HG03064 (cell line): ENCODE measurements around the gene MYCBPAP.

Source experiments
- ATAC-seq: cut with Tn5 transposase; IDR thresholded peaks from one replicate; pipeline ENCODE4 v1.9.1; 2021; ENCODE audit warnings: low read depth; ENCODE audit not compliant: unreplicated experiment

The MYCBPAP gene

GRCh38 chr17:50549969-50550368 is 41.7 kb downstream of the MYCBPAP start:
- ATAC-seq = no peak

DNA sequence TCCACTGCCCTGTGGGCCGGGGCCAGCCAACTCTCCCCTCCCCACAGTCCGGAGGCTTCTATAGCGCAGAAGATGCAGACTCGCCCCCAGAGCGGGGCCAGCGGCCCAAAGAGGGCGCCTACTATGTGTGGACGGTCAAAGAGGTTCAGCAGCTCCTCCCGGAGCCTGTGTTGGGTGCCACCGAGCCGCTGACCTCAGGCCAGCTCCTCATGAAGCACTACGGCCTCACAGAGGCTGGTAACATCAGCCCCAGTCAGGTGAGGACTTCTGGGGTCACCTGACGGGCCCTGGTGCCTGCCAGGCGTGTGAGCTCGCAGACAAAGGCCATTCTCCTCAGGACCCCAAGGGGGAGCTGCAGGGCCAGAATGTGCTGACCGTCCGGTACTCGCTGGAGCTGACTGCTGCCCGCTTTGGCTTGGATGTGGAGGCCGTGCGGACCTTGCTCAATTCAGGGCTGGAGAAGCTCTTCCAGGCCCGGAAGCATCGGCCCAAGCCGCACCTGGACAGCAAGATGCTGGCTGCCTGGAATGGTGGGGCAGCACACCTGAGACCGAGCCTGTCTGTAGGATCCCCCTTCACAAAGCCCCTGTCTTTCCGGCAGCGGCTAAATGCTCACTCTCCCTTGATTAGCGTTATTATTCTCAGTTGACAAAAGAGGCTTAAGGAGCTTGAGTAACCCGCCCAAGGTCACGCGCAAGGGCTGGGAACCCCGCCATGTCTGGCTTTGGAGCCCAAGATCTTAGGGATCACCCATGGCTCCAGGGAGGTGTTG is 42.6 kb downstream of the MYCBPAP start:
- no peak for ATAC-seq

DNA sequence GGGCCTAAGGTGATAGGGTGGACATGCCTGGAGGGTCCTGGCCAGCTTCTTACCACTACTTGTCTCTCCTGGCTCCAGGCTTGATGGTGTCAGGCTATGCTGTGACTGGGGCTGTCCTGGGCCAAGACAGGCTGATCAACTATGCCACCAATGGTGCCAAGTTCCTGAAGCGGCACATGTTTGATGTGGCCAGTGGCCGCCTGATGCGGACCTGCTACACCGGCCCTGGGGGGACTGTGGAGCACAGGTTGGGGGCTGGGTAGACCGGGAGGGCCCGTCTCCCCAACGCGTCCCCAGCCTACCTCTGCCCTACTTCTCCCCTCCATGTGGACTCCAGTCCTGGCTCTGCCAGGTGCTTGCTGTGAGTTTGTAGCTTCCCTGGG is 43.2 kb downstream of the MYCBPAP start:
- no peak for ATAC-seq

DNA sequence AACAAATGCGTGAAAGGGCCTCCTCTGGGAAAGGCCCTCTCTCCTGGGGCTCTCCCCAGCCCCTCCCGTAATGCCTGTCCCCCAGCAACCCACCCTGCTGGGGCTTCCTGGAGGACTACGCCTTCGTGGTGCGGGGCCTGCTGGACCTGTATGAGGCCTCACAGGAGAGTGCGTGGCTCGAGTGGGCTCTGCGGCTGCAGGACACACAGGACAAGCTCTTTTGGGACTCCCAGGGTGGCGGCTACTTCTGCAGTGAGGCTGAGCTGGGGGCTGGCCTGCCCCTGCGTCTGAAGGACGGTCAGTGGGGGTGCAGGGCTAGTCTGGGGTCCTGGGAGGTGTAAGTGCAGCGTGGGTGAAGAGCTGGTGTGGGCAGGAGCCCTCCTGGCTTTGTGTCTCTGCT is 43.6 kb downstream of the MYCBPAP start:
- ATAC-seq = no peak

- ATAC-seq = no peak
Observed at GRCh38 chr17:50554201-50554600, 46.0 kb downstream of the MYCBPAP start.

DNA sequence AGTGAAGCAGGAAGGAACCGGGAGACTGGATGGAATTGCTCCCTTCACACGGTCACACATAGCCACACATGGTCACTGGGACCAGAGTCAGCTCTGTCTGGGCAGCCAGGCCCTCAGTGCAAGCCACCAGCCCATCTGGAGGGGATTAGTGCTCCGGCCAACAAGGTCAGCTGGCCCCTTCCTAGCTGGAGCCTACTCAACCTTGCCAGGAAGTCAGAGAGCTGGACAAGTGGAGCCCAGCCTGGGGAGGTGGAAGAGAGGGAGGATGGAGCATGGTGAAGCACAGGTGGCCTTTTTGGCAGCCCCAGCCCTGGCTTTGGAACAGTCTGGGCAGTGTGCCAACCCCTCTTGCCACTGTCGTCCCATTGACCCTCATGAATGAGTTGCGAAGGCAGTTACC is 48.6 kb downstream of the MYCBPAP start:
- no peak for ATAC-seq

GRCh38 chr17:50557630-50558029 is 49.4 kb downstream of the MYCBPAP start:
- no peak for ATAC-seq

GRCh38 chr17:50558091-50558490 is 49.9 kb downstream of the MYCBPAP start:
- ATAC-seq = no peak

GRCh38 chr17:50558581-50558940 is 50.3 kb downstream of the MYCBPAP start:
- ATAC-seq = no peak

DNA sequence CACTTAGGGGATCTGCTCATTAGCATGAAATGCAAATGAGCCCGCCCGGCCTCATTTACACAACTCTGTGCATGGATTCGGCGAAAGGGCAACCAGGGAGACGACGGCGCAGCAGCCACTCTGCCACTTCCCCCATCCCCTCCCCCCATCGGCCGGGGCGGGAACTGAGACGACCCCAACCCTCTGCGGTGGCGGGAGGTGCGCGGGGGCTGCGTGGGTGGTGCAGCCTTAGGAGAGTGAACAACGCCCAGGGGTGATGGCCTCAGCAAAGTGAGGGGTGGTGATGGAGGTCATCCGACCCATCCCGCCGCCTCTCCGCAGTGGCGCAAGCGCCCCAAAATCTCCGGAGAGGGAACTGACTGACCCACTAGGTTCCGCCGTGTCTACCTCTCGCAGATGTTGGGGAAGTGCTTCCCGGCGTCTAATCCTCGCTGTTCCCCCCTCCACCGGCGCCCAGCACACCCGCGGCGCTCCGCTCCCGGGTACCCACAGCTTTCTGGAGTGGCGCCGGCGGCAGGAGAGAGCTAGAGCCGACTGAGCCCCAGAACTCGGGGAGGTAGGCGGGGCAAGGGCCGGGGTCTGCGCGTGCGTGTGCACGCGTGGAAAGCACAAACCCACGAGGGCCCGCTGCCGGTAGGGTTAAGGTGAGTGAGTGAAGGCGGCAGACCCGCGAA is 50.8 kb downstream of the MYCBPAP start:
- ATAC-seq = no peak

DNA sequence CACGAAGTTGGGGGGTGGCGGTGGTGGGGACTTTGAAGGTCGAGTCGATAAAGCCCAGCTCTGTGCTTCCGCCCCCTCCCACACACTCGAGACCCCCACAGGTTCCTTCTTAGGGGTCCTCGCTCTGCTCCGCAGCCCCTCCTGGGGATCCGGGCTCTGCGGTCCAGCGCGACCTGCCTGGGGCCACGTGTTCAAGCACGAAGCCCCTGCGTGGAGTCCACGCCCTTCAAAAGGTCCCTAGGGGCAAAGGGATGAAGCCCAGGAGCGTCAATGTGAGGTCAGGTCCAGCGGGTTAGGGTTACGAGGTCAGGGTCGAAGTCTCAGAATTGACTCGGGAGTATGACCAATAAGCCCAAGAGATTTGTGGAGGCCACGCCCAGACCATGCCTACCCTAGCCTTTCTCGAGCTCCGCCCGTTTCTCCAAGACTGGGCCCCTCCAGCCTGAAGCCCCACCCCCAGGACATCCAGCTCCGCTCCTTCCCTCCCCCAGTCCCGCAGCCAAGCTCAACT is 51.5 kb downstream of the MYCBPAP start:
- no peak for ATAC-seq

DNA sequence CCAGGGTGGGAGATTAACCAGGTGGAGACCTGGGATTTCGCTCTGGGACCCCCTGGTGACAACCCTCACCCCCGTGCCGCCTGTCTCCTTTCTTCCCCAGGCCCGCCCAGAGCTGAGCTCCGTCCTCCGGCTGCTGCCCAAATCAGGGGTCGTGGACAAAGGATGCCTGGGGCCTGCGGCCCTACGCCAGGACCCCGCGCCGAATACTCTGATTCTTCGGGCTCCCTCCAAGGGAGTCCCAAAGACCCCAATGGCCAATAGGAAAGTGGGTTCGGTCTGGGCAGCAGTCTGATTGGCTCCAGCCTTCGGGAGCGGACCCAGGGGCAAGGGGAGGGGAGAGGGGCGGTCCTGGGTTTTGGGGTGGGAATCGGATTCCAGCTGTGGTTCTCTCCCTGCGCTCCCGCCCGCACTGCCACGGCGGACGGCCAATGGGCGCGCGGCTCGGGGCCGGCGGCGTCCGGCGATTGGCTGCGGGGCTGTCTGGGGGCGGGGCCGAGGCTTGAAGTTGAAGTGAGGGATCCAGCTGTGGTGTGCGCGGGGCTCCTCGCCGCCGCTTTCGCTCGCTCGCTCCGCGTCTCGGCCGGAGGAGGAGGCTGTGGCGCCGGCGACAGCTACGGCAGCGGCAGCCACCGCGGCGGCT is 52.1 kb downstream of the MYCBPAP start, which contains the start of gene CACNA1G:
TSS of gene CACNA1G (plus strand) at position 531 of the 640 bp plus-strand sequence. CDS start 745 bp downstream, outside the sequence.
- peak; percentile 79 for ATAC-seq

- no peak for ATAC-seq
Observed at GRCh38 chr17:50560931-50561745, 52.9 kb downstream of the MYCBPAP start.

- no peak for ATAC-seq
Observed at GRCh38 chr17:50561746-50562141, 53.5 kb downstream of the MYCBPAP start.

- no peak for ATAC-seq
Observed at GRCh38 chr17:50562242-50563091, 54.2 kb downstream of the MYCBPAP start.

GRCh38 chr17:50563092-50563511 is 54.9 kb downstream of the MYCBPAP start:
- ATAC-seq = no peak

- no peak for ATAC-seq
Observed at GRCh38 chr17:50564916-50565315, 56.7 kb downstream of the MYCBPAP start.

DNA sequence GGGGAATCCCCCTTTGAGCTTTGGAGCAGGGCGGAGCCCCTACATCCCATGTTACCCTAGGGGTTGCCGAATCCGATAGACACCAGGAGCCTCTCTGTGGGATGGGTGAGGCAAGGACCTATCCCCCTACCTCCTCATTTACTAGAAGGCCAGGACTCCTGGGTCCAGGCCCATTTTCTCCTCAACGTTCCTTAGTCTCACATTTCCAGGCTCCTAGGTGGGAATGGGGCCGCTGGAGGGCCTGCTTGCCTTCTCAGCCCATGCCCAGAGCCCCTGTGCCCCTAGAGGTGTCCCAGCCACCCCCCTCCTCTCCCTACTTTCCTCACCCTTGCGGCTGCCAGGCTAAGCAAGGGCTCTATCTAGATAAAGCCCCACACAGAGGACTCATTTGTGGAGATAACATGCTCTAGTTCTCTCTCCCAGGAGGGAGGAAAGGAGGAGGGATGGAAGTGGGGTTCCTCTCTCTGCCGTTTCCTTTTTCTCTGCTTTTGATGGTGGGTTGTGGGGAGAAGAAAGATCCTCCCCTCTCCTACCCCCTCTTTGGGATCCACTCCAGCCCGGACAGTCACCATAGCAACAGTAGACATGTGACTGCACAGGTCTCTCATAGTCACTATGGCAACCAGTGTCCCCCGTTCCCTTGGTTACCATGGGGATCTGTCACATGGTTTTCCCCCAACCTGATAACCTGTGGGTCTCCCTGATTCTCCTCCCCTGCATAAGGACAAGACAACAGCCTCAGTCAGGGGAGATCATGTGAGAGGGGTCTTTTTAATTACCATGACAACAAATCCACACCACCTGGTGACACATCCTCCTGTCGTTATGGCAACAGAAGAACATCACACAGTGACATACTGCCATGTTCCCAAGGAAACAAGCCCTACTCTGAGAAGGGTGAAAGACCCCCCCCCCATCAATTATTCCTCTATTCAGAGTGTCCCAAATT is 57.4 kb downstream of the MYCBPAP start:
- ATAC-seq = no peak

- no peak for ATAC-seq
Observed at GRCh38 chr17:50566886-50567285, 58.6 kb downstream of the MYCBPAP start.
